ENCODE results near the gene KLF6.

The KLF6 gene

DNA sequence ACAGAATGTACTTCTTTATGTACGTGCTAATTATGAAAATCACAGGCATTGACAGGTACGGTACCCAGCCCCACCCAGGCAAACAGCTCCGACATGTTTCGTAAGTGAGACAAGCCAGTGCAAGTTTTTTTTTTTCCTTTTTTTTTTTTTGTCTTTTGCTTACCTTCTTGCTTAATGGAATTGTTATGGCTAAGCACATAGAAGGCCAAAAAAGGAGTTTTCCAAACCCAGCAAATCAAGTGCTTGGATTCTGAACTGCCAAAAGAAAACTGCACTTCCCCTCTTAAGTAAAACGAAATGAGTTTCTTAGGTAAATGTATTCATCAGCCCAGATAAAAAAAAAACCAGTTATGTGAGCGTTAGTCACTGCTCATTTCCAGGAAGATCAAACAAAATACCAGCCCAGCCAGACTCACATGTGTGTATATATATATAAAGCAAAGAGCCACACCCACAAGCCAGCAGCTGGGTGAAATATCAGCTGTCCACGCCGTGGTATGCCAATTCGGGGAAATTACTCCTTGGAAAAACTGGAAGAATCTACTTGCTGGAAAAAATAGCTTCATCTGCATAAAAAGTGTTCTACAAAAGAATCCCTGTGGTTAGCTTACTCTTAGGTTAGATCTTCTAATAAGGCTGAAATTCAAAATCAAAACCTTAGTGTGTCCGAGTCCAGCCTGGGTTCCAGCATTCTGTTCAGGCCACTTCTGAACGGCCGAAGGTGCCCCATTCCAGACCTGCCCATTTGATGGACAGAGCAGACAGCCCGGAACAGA, 8.0 kb downstream of the KLF6 start:
- in situ Hi-C loops (cut with MboI; ENCODE audit: low sequenced_read_pairs, unreplicated experiment), result no loop called here

DNA sequence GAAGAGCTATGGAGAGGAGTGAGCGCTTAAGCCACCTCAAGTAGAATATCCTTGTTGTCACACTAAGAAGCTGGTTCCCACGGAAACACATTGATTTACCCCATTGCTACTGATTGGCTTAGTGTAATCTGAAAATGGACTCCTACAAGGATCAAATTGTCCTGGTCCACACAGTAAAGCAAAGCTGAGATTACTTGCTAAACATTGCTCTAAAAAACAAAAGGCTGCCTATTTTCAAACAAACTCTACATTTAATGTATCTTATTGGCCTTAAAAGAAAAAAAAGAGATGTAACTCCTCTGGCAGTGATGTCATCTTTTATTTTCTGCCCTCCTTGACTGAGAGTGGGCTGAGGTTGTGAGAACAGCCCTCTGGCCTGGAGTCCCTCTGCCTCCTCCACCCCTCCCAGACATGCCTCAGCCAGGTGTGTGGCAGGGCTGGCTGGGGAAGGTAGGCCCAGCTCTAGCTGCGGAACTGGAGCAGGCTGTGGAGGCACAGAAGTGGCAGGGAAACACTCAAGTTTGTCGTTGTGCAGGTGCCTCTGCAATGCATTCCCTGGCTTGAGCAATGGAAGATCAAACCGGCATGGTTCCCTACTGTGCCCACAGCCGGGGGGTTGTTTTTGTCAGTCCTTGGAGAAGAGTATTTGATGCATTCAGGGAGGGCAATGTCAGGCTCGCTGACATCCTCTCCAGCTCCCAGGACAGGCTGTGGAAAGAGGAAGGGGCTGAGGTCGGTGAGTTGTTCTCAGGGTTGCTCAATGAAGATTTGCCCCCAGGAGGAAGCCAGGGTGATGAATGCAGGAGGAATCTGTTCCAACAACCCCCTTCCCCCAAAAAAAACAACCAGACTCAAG, 9.1 kb downstream of the KLF6 start:
- in situ Hi-C loops (cut with MboI; ENCODE audit: low sequenced_read_pairs, unreplicated experiment), result no loop called here
- TF ChIP-seq, protein P1, sequence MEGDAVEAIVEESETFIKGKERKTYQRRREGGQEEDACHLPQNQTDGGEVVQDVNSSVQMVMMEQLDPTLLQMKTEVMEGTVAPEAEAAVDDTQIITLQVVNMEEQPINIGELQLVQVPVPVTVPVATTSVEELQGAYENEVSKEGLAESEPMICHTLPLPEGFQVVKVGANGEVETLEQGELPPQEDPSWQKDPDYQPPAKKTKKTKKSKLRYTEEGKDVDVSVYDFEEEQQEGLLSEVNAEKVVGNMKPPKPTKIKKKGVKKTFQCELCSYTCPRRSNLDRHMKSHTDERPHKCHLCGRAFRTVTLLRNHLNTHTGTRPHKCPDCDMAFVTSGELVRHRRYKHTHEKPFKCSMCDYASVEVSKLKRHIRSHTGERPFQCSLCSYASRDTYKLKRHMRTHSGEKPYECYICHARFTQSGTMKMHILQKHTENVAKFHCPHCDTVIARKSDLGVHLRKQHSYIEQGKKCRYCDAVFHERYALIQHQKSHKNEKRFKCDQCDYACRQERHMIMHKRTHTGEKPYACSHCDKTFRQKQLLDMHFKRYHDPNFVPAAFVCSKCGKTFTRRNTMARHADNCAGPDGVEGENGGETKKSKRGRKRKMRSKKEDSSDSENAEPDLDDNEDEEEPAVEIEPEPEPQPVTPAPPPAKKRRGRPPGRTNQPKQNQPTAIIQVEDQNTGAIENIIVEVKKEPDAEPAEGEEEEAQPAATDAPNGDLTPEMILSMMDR (IDR thresholded peaks at IDR 0.05; ENCODE audit: borderline replicate concordance, control extremely low read depth, extremely low read depth, insufficient read depth, missing control alignments), result no peak
- DNase-seq (ENCODE audit: low spot score), result no peak

More for the DNA sequence above, 8.0 kb downstream of the KLF6 start:
- DNase-seq (ENCODE audit: low spot score), result no peak
- TF ChIP-seq, protein P1 (IDR thresholded peaks at IDR 0.05; ENCODE audit: borderline replicate concordance, control extremely low read depth, extremely low read depth, insufficient read depth, missing control alignments), result no peak

DNA sequence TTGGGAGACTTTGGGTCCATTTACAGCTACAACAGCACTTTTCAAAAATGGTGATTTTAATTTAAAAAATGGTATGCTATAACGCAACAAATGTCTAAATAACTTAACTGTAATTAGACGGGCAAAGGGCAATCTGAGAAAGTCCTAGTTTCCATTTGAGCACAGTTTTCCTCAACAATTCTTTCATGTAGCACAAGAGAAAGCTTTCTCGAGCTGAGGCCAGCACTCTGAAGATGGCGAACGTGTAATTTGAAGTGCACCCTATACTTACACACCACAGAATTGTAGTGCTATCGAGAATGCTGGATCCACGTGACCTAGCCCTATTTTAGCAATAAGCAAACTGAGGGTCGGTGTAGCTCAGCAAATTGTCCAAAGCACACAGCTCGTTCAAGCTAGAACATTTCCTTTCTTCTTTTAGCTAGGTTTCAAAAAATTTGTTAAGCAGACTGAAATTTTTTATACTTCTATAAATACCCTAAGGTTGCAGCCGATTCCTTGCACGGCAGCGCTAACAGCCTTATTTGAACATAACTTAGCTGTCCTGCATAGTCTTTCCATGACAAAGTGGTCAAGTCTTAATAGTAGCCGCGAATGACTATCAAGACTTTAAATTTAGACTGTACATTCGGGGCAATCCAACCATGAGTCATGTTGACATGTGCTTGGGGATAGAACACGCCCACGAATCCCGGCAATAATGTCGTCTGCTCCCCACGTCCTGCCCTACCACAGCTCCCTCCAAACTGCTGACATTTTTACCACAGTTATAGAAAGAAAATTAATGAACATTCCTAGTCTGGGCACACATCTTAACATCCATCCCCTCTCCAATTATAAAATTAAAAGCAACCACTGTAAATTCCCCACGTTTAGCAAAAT, 10.0 kb downstream of the KLF6 start:
- TF ChIP-seq, protein P1 (IDR thresholded peaks at IDR 0.05; ENCODE audit: borderline replicate concordance, control extremely low read depth, extremely low read depth, insufficient read depth, missing control alignments), result no peak
- no peak for DNase-seq (ENCODE audit: low spot score)
- in situ Hi-C loops (cut with MboI; ENCODE audit: low sequenced_read_pairs, unreplicated experiment), result no loop called here

DNA sequence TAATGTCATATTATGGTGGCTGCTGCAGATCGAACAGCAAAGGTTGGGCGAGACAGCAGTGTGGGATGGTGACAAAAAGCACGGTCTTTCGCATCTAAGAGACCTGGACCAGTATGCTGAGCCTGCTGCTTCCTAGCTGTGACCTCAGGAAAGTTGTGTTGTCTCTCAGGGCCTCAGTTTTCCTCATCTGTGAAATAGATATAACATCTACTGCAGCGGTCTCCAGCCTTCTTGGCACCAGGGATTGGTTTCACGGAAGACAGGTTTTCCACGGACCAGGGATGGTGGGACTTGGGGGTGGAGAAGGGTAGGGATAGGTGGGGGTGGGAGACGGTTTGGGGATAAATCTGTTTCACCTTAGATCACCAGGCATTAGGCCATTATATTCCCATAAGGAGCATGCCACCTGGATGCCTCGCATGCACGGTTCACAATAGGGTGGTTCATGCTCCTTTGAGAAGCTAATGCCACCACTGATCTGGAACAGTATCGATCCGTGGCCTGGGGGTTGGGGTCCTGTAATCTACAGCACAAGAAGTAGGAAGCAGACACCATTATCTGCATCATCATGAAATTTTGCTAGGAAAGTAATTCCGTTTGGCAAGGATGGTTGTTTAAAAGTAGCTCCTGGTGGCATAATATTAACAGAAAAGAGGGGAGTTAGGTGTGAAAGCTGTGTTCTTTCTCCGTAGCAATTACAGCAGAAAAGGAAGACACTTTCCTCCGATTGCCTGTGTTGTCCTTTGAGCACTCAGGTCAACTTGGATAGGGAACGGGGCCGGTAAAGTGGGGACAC, 10.8 kb downstream of the KLF6 start:
- no peak for DNase-seq (ENCODE audit: low spot score)
- in situ Hi-C loops (cut with MboI; ENCODE audit: low sequenced_read_pairs, unreplicated experiment), result no loop called here
- TF ChIP-seq, protein P1 (IDR thresholded peaks at IDR 0.05; ENCODE audit: borderline replicate concordance, control extremely low read depth, extremely low read depth, insufficient read depth, missing control alignments), result no peak

DNA sequence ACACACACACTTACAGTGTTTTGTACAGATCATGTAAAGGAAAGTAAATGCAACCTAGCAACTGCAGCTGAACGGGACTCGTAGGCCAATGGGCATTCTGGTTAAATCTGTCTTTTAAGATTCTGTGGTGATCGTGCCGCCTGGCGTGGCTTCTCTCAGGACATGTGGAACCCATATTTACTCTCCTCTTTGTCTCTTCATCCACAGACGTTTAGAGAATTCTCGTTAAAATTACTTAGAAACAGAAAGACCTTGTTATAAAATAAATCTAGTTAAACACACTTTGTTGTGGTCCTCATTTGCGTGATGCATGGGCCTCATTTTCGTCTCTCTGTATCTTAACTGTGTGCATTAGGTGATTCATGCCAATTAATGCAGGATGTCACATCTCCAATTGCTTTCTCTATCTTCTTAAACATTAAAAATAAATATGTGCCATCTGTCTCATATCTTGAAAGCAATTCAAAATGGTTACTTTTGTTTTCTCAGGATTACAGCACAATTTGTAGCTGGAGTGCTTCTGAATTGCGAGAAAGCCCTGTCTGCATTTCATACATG, 11.5 kb downstream of the KLF6 start:
- TF ChIP-seq, protein P1 (IDR thresholded peaks at IDR 0.05; ENCODE audit: borderline replicate concordance, control extremely low read depth, extremely low read depth, insufficient read depth, missing control alignments), result no peak
- in situ Hi-C loops (cut with MboI; ENCODE audit: low sequenced_read_pairs, unreplicated experiment), result no loop called here
- no peak for DNase-seq (ENCODE audit: low spot score)
